Peyer's patch (tissue), 4 donors: Measurements from ENCODE around the gene TSG101. TPM values are rescaled to one million over a fixed set of nuclear protein-coding genes. Genes with fewer than 3 reads are reported as not detected.

Source experiments
- DNase-seq, 3 donors: peaks; one replicate each; pipeline ENCODE4 v3.0.0-alpha.2; 2017 to 2019
- H3K27ac ChIP-seq, 4 donors: fragments of 200-600 bp; sonication (generic); one replicate each; pipeline ENCODE4 v1.5.1; 2016 to 2019
- H3K27me3 ChIP-seq, 2 donors: fragments of 200-600 bp; sonication (generic); one replicate each; pipeline ENCODE4 v1.5.1; 2019
- H3K36me3 ChIP-seq, 3 donors: fragments of 200-600 bp; sonication (generic); one replicate each; pipeline ENCODE4 v1.5.1; 2016 to 2019
- H3K4me1 ChIP-seq, 4 donors: fragments of 200-600 bp; sonication (generic); one replicate each; pipeline ENCODE4 v1.5.1; 2016 to 2019
- H3K4me3 ChIP-seq, 4 donors: fragments of 200-600 bp; sonication (generic); 1 replicate in 3 of 4; 2 replicates in 1 of 4; pipeline ENCODE4 v1.5.1; 2016 to 2019; ENCODE audit warnings: mild to moderate bottlenecking in 1 of 4
- H3K9me3 ChIP-seq, 4 donors: fragments of 200-600 bp; sonication (generic); one replicate each; pipeline ENCODE4 v1.5.1; 2016 to 2019; ENCODE audit warnings: mild to moderate bottlenecking in 1 of 4
- CTCF ChIP-seq, 6 experiments: fragments of 450-650 bp in 4 of 6; fragments of 200-600 bp in 2 of 6; sonication (generic) in 1 of 6; IDR thresholded peaks; one replicate each; pipeline ENCODE4 v1.5.1; 2017 to 2019; ENCODE audit warnings: antibody characterized with exemption in 6 of 6, mild to moderate bottlenecking in 3 of 6, moderate library complexity in 1 of 6
- POLR2A ChIP-seq, 2 donors: fragments of 450-650 bp; IDR thresholded peaks; one replicate each; pipeline ENCODE4 v1.5.1; 2017; ENCODE audit warnings: antibody characterized with exemption in 2 of 2, mild to moderate bottlenecking in 2 of 2, moderate library complexity in 2 of 2
- total RNA-seq, 4 donors: library from RNA; depleted of rRNA; stranded (reverse); fragments of >200 nt; gene quantifications; one replicate each; pipeline ENCODE4 v1.1.0, GENCODE V29; 2016

TSG101 gene
- total RNA-seq, 4 donors from 2014 or later: 61.8 to 73.5 (median 67.6) TPM

DNA sequence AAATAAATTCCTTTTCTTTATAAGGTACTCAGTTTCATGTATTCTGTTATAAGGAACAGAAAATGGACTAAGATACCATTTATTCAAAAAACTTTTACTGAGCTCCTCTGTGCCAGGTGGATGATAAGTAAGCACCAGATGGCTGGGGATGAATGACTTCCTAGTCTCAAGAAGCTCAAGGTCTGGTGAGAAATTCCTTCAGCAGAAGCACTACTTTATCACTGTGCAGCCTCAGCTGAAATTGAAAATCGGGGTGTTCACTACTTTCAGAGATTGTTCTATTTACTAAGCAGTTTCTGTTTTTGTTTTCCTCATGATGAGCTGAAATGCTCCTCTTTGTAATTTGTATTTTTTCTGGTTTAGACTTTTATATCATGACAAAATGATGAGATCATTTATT is 63.3 kb downstream of the TSG101 start:
- Histone ChIP-seq H3K4me3 (no peak overlapping the region), H3K36me3 (no peaks in the 10 kb centered on the region), H3K4me1 (no peaks in the 10 kb centered on the region), H3K9me3 (no peaks in the 10 kb centered on the region), H3K27me3 (no peaks in the 10 kb centered on the region), H3K27ac (no peak overlapping the region)
- no peak for DNase-seq
- TF ChIP-seq CTCF (IDR thresholded peaks at IDR 0.05) (no peak), POLR2A (IDR thresholded peaks at IDR 0.05) (no peak)

DNA sequence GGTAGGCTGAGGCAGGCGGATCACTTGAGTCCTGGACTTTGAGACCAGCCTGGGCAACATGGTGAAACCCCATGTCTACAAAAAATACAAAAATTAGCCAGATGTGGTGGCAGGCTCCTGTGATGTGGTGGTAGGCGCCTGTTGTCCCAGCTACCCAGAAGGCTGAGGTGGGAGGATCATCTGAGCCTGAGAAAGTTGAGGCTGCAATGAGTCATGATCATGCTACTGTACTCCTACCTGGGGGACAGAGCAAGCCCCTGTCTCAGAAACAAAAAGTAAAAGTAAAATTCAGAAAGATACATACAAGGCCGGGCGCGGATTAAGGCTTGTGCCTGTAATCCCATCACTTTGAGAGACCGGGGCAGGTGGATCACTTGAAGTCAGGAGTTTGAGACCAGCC is 64.8 kb downstream of the TSG101 start:
- Histone ChIP-seq H3K9me3 (no peaks in the 10 kb centered on the region), H3K36me3 (no peaks in the 10 kb centered on the region), H3K4me3 (no peak overlapping the region), H3K4me1 (no peaks in the 10 kb centered on the region), H3K27me3 (no peaks in the 10 kb centered on the region), H3K27ac (no peak overlapping the region)
- no peak for TF ChIP-seq POLR2A (IDR thresholded peaks at IDR 0.05)
- no peak for TF ChIP-seq CTCF (IDR thresholded peaks at IDR 0.05)
- no peak for DNase-seq

DNA sequence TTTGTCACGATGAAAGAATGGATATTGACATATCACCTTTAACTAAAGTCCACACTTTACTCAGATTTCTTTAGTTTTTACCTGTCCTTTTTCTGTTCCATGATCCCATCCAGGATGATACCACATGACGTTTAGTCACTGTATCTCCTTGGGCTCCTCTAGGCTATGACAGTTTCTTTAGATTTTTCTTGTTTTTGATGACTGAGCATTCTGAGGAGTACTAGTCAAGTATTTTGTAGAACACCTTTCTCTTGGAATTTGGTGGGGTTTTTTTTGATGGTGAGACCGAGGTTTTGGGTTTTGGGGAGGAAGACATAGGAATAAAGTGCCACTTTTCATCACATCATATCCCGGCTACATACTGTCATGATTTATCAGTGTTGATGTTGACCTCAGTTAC is 67.1 kb downstream of the TSG101 start:
- TF ChIP-seq CTCF (IDR thresholded peaks at IDR 0.05) (no peak), POLR2A (IDR thresholded peaks at IDR 0.05) (no peak)
- H3K27ac ChIP-seq: no peak overlapping the region

DNA sequence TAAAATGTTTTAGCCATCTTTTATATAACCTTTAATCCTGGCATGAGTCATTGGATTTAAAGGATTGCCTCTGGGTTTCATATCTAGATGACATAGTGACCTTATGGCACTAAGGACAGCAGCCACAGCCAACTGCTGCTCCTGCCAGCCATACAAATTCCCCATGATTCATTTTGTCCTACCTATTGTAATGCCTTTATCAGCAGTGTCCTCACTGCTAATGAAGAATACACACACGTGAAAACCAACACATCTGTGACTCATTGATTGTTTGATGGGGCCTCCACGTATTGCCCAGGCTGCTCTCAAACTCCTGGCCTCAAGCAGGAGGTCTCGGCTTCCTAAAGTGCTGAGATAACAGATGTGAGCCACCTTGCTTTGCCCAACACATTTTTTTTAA is 69.3 kb downstream of the TSG101 start:
- DNase-seq: peak in 1 of 3 donors; percentile 64
- TF ChIP-seq POLR2A (IDR thresholded peaks at IDR 0.05) (no peak), CTCF (IDR thresholded peaks at IDR 0.05) (no peak)
- Histone ChIP-seq H3K4me1 (no peaks in the 10 kb centered on the region), H3K27ac (peak overlapping the region in 1 of 4 donors; percentile 45), H3K4me3 (no peak overlapping the region), H3K36me3 (no peaks in the 10 kb centered on the region), H3K27me3 (no peaks in the 10 kb centered on the region), H3K9me3 (no peaks in the 10 kb centered on the region)

More for the DNA sequence above, 67.1 kb downstream of the TSG101 start:
- Histone ChIP-seq H3K36me3 (no peaks in the 10 kb centered on the region), H3K27me3 (no peaks in the 10 kb centered on the region), H3K9me3 (no peaks in the 10 kb centered on the region), H3K4me3 (no peak overlapping the region), H3K4me1 (no peaks in the 10 kb centered on the region)
- no peak for DNase-seq

- no peak for DNase-seq
- Histone ChIP-seq H3K27ac (no peak within 1 kb of the TSS), H3K27me3 (no peaks in the 10 kb centered on the region), H3K36me3 (no peaks in the 10 kb centered on the region), H3K4me1 (no peaks in the 10 kb centered on the region), H3K4me3 (no peak within 1 kb of the TSS), H3K9me3 (no peaks in the 10 kb centered on the region)
- no peak for TF ChIP-seq POLR2A (IDR thresholded peaks at IDR 0.05)
Measured at GRCh38 chr11:18455686-18456372, 70.9 kb downstream of the TSG101 start, which contains the start of gene LDHAL6A. TSS of gene LDHAL6A (plus strand) at chr11:18455856. CDS start at chr11:18456681, 825 bp downstream.

DNA sequence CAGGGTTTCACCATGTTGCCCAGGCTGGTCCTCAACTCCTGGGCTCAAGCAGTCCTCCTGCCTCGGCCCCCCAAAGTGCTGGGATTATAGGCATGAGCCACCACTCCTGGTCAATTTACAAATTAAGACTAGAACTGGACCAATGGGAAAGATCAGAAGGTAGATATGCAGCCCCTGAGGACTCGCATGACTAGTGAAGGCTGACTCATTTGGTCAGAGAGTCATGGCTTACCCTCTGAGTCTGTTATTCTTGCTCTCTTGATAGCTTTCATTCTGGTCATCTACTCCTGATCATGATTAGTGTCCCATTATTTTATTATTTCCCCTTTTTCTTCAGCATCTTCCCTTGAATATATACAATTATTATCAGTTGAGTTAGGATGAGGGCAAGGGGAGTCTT is 73.8 kb downstream of the TSG101 start:
- Histone ChIP-seq H3K9me3 (no peaks in the 10 kb centered on the region), H3K27ac (no peak overlapping the region), H3K36me3 (no peaks in the 10 kb centered on the region), H3K27me3 (no peaks in the 10 kb centered on the region), H3K4me1 (no peaks in the 10 kb centered on the region), H3K4me3 (no peak overlapping the region)
- no peak for DNase-seq
- TF ChIP-seq CTCF (IDR thresholded peaks at IDR 0.05) (no peak), POLR2A (IDR thresholded peaks at IDR 0.05) (no peak)
